Measurements from ENCODE around the gene DACH1. TPM values are rescaled to one million over a fixed set of nuclear protein-coding genes. Genes with fewer than 3 reads are reported as not detected.

The DACH1 gene
- total RNA-seq, 1 donor from 2014 or later: 1.2 TPM

- no peak for TF ChIP-seq CTCF (IDR thresholded peaks at IDR 0.05; ENCODE audit: insufficient read depth, low read length, poor library complexity, severe bottlenecking)
- no peak for DNase-seq (ENCODE audit: low read depth)
- Histone ChIP-seq H3K36me3 (ENCODE audit: control insufficient read depth, insufficient read depth, low read length) (no peaks in the 10 kb centered on the region), H3K27me3 (ENCODE audit: control insufficient read depth, insufficient read depth, low read length) (no peaks in the 10 kb centered on the region), H3K4me3 (ENCODE audit: low read depth, low read length) (no peak overlapping the region)
Observed at GRCh38 chr13:71704656-71705055, 162.3 kb downstream of the DACH1 start.

- TF ChIP-seq CTCF (IDR thresholded peaks at IDR 0.05; ENCODE audit: insufficient read depth, low read length, poor library complexity, severe bottlenecking): no peak
- Histone ChIP-seq H3K36me3 (ENCODE audit: control insufficient read depth, insufficient read depth, low read length) (no peaks in the 10 kb centered on the region), H3K4me3 (ENCODE audit: low read depth, low read length) (no peak overlapping the region)
Observed at GRCh38 chr13:71703138-71703537, 163.9 kb downstream of the DACH1 start.

GRCh38 chr13:71702253-71702652 lies 164.8 kb downstream of the DACH1 start:
- TF ChIP-seq CTCF (IDR thresholded peaks at IDR 0.05; ENCODE audit: insufficient read depth, low read length, poor library complexity, severe bottlenecking): no peak
- Histone ChIP-seq H3K27me3 (ENCODE audit: control insufficient read depth, insufficient read depth, low read length) (no peaks in the 10 kb centered on the region), H3K36me3 (ENCODE audit: control insufficient read depth, insufficient read depth, low read length) (no peaks in the 10 kb centered on the region), H3K4me3 (ENCODE audit: low read depth, low read length) (no peak overlapping the region)
- DNase-seq (ENCODE audit: low read depth): no peak

More at GRCh38 chr13:71703138-71703537, 163.9 kb downstream of the DACH1 start:
- H3K27me3 ChIP-seq (ENCODE audit: control insufficient read depth, insufficient read depth, low read length): no peaks in the 10 kb centered on the region
- no peak for DNase-seq (ENCODE audit: low read depth)

- H3K4me3 ChIP-seq (ENCODE audit: low read depth, low read length): no peak overlapping the region
- H3K36me3 ChIP-seq (ENCODE audit: control insufficient read depth, insufficient read depth, low read length): no peaks in the 10 kb centered on the region
- H3K27me3 ChIP-seq (ENCODE audit: control insufficient read depth, insufficient read depth, low read length): no peaks in the 10 kb centered on the region
- DNase-seq (ENCODE audit: low read depth): no peak
- TF ChIP-seq CTCF (IDR thresholded peaks at IDR 0.05; ENCODE audit: insufficient read depth, low read length, poor library complexity, severe bottlenecking): no peak
Observed at GRCh38 chr13:71701741-71702140, 165.3 kb downstream of the DACH1 start.

GRCh38 chr13:71699342-71699741 lies 167.7 kb downstream of the DACH1 start:
- DNase-seq (ENCODE audit: low read depth): no peak
- TF ChIP-seq CTCF (IDR thresholded peaks at IDR 0.05; ENCODE audit: insufficient read depth, low read length, poor library complexity, severe bottlenecking): no peak
- Histone ChIP-seq H3K27me3 (ENCODE audit: control insufficient read depth, insufficient read depth, low read length) (no peaks in the 10 kb centered on the region), H3K36me3 (ENCODE audit: control insufficient read depth, insufficient read depth, low read length) (no peaks in the 10 kb centered on the region), H3K4me3 (ENCODE audit: low read depth, low read length) (no peak overlapping the region)

- H3K27me3 ChIP-seq (ENCODE audit: control insufficient read depth, insufficient read depth, low read length): no peaks in the 10 kb centered on the region
- no peak overlapping the region for H3K4me3 ChIP-seq (ENCODE audit: low read depth, low read length)
- DNase-seq (ENCODE audit: low read depth): no peak
- no peaks in the 10 kb centered on the region for H3K36me3 ChIP-seq (ENCODE audit: control insufficient read depth, insufficient read depth, low read length)
- no peak for TF ChIP-seq CTCF (IDR thresholded peaks at IDR 0.05; ENCODE audit: insufficient read depth, low read length, poor library complexity, severe bottlenecking)
Observed at GRCh38 chr13:71695662-71696061, 171.3 kb downstream of the DACH1 start.

Data from kidney epithelial cell (primary cell).